Measurements from ENCODE around the gene ZFC3H1. TPM values are rescaled to one million over a fixed set of nuclear protein-coding genes. Genes with fewer than 3 reads are reported as not detected.

Gene ZFC3H1
- total RNA-seq, 1 experiment from 2014 or later, result 24.4 TPM

DNA sequence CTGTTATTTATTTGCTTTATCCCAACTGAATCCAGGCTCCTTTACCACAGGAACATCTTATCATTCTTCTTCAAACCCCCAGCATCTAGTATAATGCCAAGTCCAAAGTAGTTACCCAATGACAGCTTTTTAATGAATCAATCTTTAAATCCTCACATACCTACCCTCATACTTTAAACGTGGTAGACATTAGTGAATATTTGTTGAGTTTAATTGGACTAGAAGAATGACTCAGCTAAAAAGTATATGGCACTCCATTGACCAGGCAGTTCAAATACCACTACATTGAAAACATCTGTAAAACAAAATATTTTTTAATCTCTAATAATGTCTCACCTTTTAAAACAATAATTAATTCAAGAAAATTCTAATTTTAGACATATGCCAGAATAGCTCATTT, 98.1 kb downstream of the ZFC3H1 start:
- no peak overlapping the region for H3K9ac ChIP-seq (ENCODE audit: extremely low read depth, insufficient read length, low read length)
- H3K56ac ChIP-seq (ENCODE audit: insufficient read length, low read depth, low read length), result no peak overlapping the region
- H4K91ac ChIP-seq (ENCODE audit: insufficient read length, low read depth, low read length), result no peak overlapping the region
- H2BK15ac ChIP-seq (ENCODE audit: low read depth, low read length), result no peak overlapping the region
- no peaks in the 10 kb centered on the region for H3K79me1 ChIP-seq (ENCODE audit: insufficient read depth, low read depth, low read length, poor library complexity, severe bottlenecking)
- H2BK12ac ChIP-seq (ENCODE audit: insufficient read length, low read depth, low read length), result no peak overlapping the region
- H2BK5ac ChIP-seq (ENCODE audit: insufficient read length, low read length), result no peak overlapping the region
- H4K20me1 ChIP-seq (ENCODE audit: control insufficient read depth, insufficient read depth, insufficient read length), result no peaks in the 10 kb centered on the region
- Mint-ChIP-seq H3K36me3 (ENCODE audit: insufficient read depth in 1 of 3, low read depth in 3 of 3) (no peaks in the 10 kb centered on the region), H3K9me3 (no peaks in the 10 kb centered on the region), H3K4me3 (no peak overlapping the region), H3K4me1 (peaks cover 10 to 20% of the 10 kb centered on the region in 2 experiments), H3K27ac (no peak overlapping the region), H3K27me3 (ENCODE audit: low read depth) (no peaks in the 10 kb centered on the region)
- DNase-seq, result no peak
- no peaks in the 10 kb centered on the region for H3K23me2 ChIP-seq (ENCODE audit: insufficient read length, low read depth, low read length, poor library complexity, severe bottlenecking)
- no peak overlapping the region for H3K4me2 ChIP-seq (ENCODE audit: insufficient read depth, insufficient read length, low read length)
- H3K9me3 ChIP-seq (ENCODE audit: control insufficient read depth, low read depth, low read length), result no peaks in the 10 kb centered on the region
- H3K27me3 ChIP-seq (ENCODE audit: insufficient read depth, low read length), result no peaks in the 10 kb centered on the region
- no peak overlapping the region for H2AK5ac ChIP-seq (ENCODE audit: insufficient read length, low read length)
- no peak overlapping the region for H3T11ph ChIP-seq (ENCODE audit: low read length)
- H3K18ac ChIP-seq (ENCODE audit: insufficient read length, low read depth, low read length), result no peak overlapping the region
- no peak overlapping the region for H3K4ac ChIP-seq (ENCODE audit: low read depth, low read length)
- H3K4me1 ChIP-seq (ENCODE audit: insufficient read depth, low read length), result no peaks in the 10 kb centered on the region; the same call in 1 of the 2 replicates
- no peak overlapping the region for H2BK20ac ChIP-seq (ENCODE audit: low read depth, low read length, poor library complexity, severe bottlenecking)
- TF ChIP-seq, protein P1, sequence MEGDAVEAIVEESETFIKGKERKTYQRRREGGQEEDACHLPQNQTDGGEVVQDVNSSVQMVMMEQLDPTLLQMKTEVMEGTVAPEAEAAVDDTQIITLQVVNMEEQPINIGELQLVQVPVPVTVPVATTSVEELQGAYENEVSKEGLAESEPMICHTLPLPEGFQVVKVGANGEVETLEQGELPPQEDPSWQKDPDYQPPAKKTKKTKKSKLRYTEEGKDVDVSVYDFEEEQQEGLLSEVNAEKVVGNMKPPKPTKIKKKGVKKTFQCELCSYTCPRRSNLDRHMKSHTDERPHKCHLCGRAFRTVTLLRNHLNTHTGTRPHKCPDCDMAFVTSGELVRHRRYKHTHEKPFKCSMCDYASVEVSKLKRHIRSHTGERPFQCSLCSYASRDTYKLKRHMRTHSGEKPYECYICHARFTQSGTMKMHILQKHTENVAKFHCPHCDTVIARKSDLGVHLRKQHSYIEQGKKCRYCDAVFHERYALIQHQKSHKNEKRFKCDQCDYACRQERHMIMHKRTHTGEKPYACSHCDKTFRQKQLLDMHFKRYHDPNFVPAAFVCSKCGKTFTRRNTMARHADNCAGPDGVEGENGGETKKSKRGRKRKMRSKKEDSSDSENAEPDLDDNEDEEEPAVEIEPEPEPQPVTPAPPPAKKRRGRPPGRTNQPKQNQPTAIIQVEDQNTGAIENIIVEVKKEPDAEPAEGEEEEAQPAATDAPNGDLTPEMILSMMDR (conservative IDR thresholded peaks at IDR 0.05), result no peak
- no peak overlapping the region for H4K5ac ChIP-seq (ENCODE audit: insufficient read length, low read depth, low read length)
- no peak overlapping the region for H3K23ac ChIP-seq (ENCODE audit: insufficient read length, low read depth, low read length)
- H3K79me2 ChIP-seq (ENCODE audit: insufficient read depth, low read length), result no peaks in the 10 kb centered on the region
- H3K14ac ChIP-seq (ENCODE audit: insufficient read depth, low read length), result no peak overlapping the region
- H2AFZ ChIP-seq (ENCODE audit: low read length), result no peak overlapping the region
- WGBS (ENCODE audit: extremely low coverage, insufficient read length, low lambda C conversion rate), result no CpG with 5 or more reads among the region's 1 CpG
- no peak overlapping the region for H4K8ac ChIP-seq (replicated peaks; ENCODE audit: insufficient read length, low read depth, low read length)
- no peak overlapping the region for H2BK120ac ChIP-seq (ENCODE audit: low read depth, low read length, poor library complexity, severe bottlenecking)
- H3K27ac ChIP-seq (ENCODE audit: insufficient read length, low read depth, low read length), result no peak overlapping the region
